OCI-LY7 (cell line): ENCODE data around the gene CD79A. TPM values are rescaled to one million over a fixed set of nuclear protein-coding genes. Genes with fewer than 3 reads are reported as not detected.

Experiments
- BruUV-seq: library from RNA; stranded (reverse); fragments of 400-500 nt; replicated peaks from 2 replicates; lab custom pipeline; 2021; lab: Mats Ljungman, UMichigan
- CTCF ChIA-PET: fragments of 300-600 bp; sonication (Branson Sonifier 250); formaldehyde crosslinking; loops from one replicate; lab custom pipeline; 2022; ENCODE audit warnings: antibody characterized with exemption; ENCODE audit not compliant: unreplicated experiment; lab: Charles Lee
- POLR2A ChIA-PET: fragments of 300-600 bp; sonication (Branson Sonifier 250); formaldehyde crosslinking; loops from one replicate; lab custom pipeline; 2022; ENCODE audit warnings: antibody characterized with exemption; lab: Charles Lee
- DNase-seq: peaks from one replicate; pipeline ENCODE4 v3.0.0-alpha.2; 2015; ENCODE audit warnings: low spot score
- H2AFZ ChIP-seq: fragments of 200-600 bp; sonication (generic), shearing (Covaris generic); 2 replicates; pipeline ENCODE4 v1.6.1; 2014; ENCODE audit warnings: mild to moderate bottlenecking, antibody characterized with exemption, low read length, moderate library complexity
- H3K27ac ChIP-seq: fragments of 200-600 bp; sonication (generic); 2 replicates; pipeline ENCODE4 v1.5.1; 2014; ENCODE audit warnings: mixed run types, low read depth, mild to moderate bottlenecking, moderate library complexity, low read length, inconsistent platforms; ENCODE audit not compliant: poor library complexity, severe bottlenecking
- H3K36me3 ChIP-seq: fragments of 200-600 bp; sonication (generic); 2 replicates; pipeline ENCODE4 v1.6.1; 2014; ENCODE audit warnings: mild to moderate bottlenecking, antibody characterized with exemption, low read length, moderate library complexity, mixed read lengths; ENCODE audit not compliant: insufficient read depth
- H3K4me1 ChIP-seq: fragments of 200-600 bp; sonication (generic); 2 replicates; pipeline ENCODE4 v1.5.1; 2014; ENCODE audit warnings: mild to moderate bottlenecking, low read length; ENCODE audit not compliant: insufficient read depth, poor library complexity, severe bottlenecking
- H3K4me2 ChIP-seq: fragments of 200-600 bp; sonication (generic); 2 replicates; pipeline ENCODE4 v1.6.1; 2014; ENCODE audit warnings: mild to moderate bottlenecking, low read length
- H3K4me3 ChIP-seq: fragments of 200-600 bp; sonication (generic); 2 replicates; pipeline ENCODE4 v1.5.1; 2014; ENCODE audit warnings: mild to moderate bottlenecking, low read depth, low read length; ENCODE audit not compliant: poor library complexity, severe bottlenecking
- H3K79me2 ChIP-seq: fragments of 200-600 bp; sonication (generic); 2 replicates; pipeline ENCODE4 v1.6.1; 2016; ENCODE audit warnings: low read depth, mild to moderate bottlenecking, low read length, moderate library complexity, mixed read lengths; ENCODE audit not compliant: insufficient read depth
- H3K9me2 ChIP-seq: fragments of 200-600 bp; sonication (generic); 2 replicates; pipeline ENCODE4 v1.6.1; 2016; ENCODE audit warnings: mild to moderate bottlenecking, low read length, mixed read lengths; ENCODE audit not compliant: insufficient read depth
- H3K9me3 ChIP-seq: fragments of 200-600 bp; sonication (generic); 2 replicates; pipeline ENCODE4 v1.6.1; 2014; ENCODE audit warnings: mild to moderate bottlenecking, mixed run types, low read length, mixed read lengths
- H4K20me1 ChIP-seq: fragments of 200-600 bp; sonication (generic); 2 replicates; pipeline ENCODE4 v1.6.1; 2014; ENCODE audit warnings: mild to moderate bottlenecking, antibody characterized with exemption, low read length, moderate library complexity, mixed read lengths; ENCODE audit not compliant: insufficient read depth
- EZH2phosphoT487 ChIP-seq: fragments of 200-600 bp; sonication (generic); IDR thresholded peaks from 2 replicates; pipeline ENCODE4 v1.6.1; 2018; ENCODE audit warnings: low read depth, borderline replicate concordance, mild to moderate bottlenecking, mixed run types, antibody characterized with exemption, low read length, moderate library complexity, mixed read lengths
- intact Hi-C: fragments of 100-400 bp; cut with micrococcal nuclease; formaldehyde crosslinking; loops from one replicate; pipeline ENCODE4 v1.10.0; 2022; ENCODE audit not compliant: unreplicated experiment
- total RNA-seq, 2 experiments: library from RNA; depleted of rRNA in 1 of 2; stranded (reverse); fragments of >200 nt in 1 of 2; shearing (Covaris generic) in 1 of 2; gene quantifications; 2 replicates each; pipeline ENCODE4 v1.2.3, GENCODE V29; 2014 to 2022
- TF ChIP-seq, protein P1 (sequence below): fragments of 200-600 bp; sonication (generic); conservative IDR thresholded peaks from 2 replicates; pipeline ENCODE4 v1.5.1; 2014; ENCODE audit warnings: mild to moderate bottlenecking, antibody characterized with exemption, low read length, moderate library complexity, mixed read lengths

The CD79A gene
- total RNA-seq, 2 experiments from 2014 or later = 1,094 to 1,195 TPM

DNA sequence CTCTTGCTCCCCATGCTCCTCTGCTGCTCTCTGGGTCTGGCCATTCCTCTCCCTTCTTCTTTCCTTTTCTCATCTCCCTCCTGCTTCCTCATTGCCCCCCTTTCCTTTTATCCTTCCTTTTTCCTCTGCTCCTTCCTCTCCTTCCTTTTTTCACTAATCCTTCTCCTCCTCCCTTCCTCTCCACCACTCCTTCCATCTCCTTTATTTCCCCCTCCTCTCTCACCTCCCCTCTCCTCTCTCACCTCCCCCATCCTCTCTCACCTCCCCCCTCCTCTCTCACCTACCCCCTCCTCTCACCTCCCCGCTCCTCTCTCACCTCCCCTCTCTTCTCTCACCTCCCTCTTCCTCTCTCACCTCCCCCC is 19.5 kb downstream of the CD79A start:
- TF ChIP-seq, protein P1, sequence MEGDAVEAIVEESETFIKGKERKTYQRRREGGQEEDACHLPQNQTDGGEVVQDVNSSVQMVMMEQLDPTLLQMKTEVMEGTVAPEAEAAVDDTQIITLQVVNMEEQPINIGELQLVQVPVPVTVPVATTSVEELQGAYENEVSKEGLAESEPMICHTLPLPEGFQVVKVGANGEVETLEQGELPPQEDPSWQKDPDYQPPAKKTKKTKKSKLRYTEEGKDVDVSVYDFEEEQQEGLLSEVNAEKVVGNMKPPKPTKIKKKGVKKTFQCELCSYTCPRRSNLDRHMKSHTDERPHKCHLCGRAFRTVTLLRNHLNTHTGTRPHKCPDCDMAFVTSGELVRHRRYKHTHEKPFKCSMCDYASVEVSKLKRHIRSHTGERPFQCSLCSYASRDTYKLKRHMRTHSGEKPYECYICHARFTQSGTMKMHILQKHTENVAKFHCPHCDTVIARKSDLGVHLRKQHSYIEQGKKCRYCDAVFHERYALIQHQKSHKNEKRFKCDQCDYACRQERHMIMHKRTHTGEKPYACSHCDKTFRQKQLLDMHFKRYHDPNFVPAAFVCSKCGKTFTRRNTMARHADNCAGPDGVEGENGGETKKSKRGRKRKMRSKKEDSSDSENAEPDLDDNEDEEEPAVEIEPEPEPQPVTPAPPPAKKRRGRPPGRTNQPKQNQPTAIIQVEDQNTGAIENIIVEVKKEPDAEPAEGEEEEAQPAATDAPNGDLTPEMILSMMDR = no peak
- no peak for TF ChIP-seq EZH2phosphoT487
- H3K4me2 ChIP-seq = peak overlapping the region; percentile 15; the same call in 1 of the 2 replicates
- no peaks in the 10 kb centered on the region for H3K79me2 ChIP-seq
- H3K4me1 ChIP-seq = peaks cover 22% of the 10 kb centered on the region
- H4K20me1 ChIP-seq = no peaks in the 10 kb centered on the region
- intact Hi-C loops = no loop called here
- no peaks in the 10 kb centered on the region for H3K9me3 ChIP-seq
- peaks cover 84% of the 10 kb centered on the region for H3K36me3 ChIP-seq
- no TSS peak for BruUV-seq
- no peak overlapping the region for H3K4me3 ChIP-seq
- CTCF ChIA-PET = no interaction called here
- H3K27ac ChIP-seq = peak overlapping the region; percentile 36
- H2AFZ ChIP-seq = no peak overlapping the region
- POLR2A ChIA-PET = no interaction called here
- no peaks in the 10 kb centered on the region for H3K9me2 ChIP-seq
- DNase-seq = no peak

DNA sequence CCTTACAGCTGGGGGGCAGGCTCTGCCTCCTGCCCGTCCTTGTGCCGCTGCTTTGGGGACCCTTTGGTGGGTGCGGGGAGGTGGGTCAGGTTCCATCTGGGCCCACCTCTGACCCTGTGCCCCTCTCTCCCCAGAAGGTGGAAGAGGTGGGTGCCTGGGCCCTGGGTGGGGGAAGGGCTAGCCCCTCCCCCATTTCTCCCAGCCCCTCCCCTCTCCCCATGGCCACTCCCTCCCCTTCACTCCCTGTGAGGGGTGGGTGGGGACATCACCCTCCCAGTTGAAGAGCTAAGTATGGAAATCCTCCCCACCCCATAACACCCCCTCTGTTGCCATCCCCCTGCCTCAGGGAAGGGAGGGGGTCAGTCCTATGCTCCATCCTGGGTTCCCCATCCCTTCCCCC is 20.1 kb downstream of the CD79A start:
- Histone ChIP-seq H3K4me2 (no peak overlapping the region), H3K9me3 (no peaks in the 10 kb centered on the region), H3K4me1 (peaks cover 22% of the 10 kb centered on the region), H2AFZ (no peak overlapping the region), H3K9me2 (no peaks in the 10 kb centered on the region), H3K27ac (no peak overlapping the region), H4K20me1 (no peaks in the 10 kb centered on the region), H3K79me2 (no peaks in the 10 kb centered on the region), H3K36me3 (peaks cover 84% of the 10 kb centered on the region), H3K4me3 (no peak overlapping the region)
- intact Hi-C loops = no loop called here
- DNase-seq = no peak
- ChIA-PET CTCF (no interaction called here), POLR2A (no interaction called here)
- BruUV-seq = no TSS peak
- TF ChIP-seq, protein P1 = no peak
- TF ChIP-seq EZH2phosphoT487 = no peak

DNA sequence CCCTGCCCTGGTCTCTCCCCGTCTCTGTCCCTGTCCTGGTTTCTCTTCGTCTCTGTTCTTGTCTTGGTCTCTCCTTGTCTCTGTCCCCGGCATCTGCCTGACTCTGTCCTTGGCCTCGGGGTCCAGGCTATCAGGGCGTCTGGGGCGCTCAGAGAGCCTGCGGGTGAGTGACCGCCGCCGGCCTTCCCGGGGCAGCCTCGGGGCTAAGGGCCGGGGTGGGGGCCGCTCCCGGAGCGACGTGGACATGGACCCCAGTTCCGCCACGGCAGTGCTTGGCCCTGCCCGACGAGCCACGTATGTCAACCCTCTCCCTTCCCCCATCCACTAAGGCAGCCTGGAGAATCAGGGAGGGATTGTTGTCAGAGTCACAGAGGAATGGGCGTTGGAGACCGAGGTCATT is 20.7 kb downstream of the CD79A start:
- peaks cover 84% of the 10 kb centered on the region for H3K36me3 ChIP-seq

More for the DNA sequence above, 20.7 kb downstream of the CD79A start:
- TF ChIP-seq, protein P1 = no peak
- no peak for TF ChIP-seq EZH2phosphoT487
- BruUV-seq = TSS peak; percentile 65
- no peak for DNase-seq
- POLR2A ChIA-PET = no interaction called here
- no peaks in the 10 kb centered on the region for H3K79me2 ChIP-seq
- H3K4me2 ChIP-seq = no peak overlapping the region
- H4K20me1 ChIP-seq = no peaks in the 10 kb centered on the region
- no peaks in the 10 kb centered on the region for H3K9me2 ChIP-seq
- H3K9me3 ChIP-seq = no peaks in the 10 kb centered on the region
- H2AFZ ChIP-seq = no peak overlapping the region
- CTCF ChIA-PET = no interaction called here
- no peak overlapping the region for H3K27ac ChIP-seq
- no peak overlapping the region for H3K4me3 ChIP-seq
- intact Hi-C loops = no loop called here
- peaks cover 22% of the 10 kb centered on the region for H3K4me1 ChIP-seq
